H1 (cell line): ENCODE measurements around the gene ZNF528. TPM values are rescaled to one million over a fixed set of nuclear protein-coding genes. Genes with fewer than 3 reads are reported as not detected.
A peak's percentile ranks its signal among the peaks of the same experiment; 100 is the strongest.

Experiments used
- CTCF ChIA-PET: fragments of 300-600 bp; sonication (Branson Sonifier 250); formaldehyde crosslinking; loops from one replicate; lab custom pipeline; 2021; ENCODE audit not compliant: partially characterized antibody; lab: Charles Lee
- POLR2A ChIA-PET: fragments of 300-600 bp; sonication (Branson Sonifier 250); formaldehyde crosslinking; loops from one replicate; lab custom pipeline; 2021; ENCODE audit warnings: inconsistent platforms; ENCODE audit not compliant: partially characterized antibody; lab: Charles Lee
- DNase-seq, 2 experiments: peaks; one replicate each; pipeline versions ENCODE4 v3.0.0 to v3.0.0-alpha.2; 2010 to 2022; ENCODE audit warnings: low spot score in 2 of 2, low read depth in 1 of 2, mixed read lengths in 1 of 2
- FAIRE-seq: peaks from 2 replicates; lab custom pipeline; 2011; peaks lifted over from hg19 to GRCh38; lab: Jason Lieb, UNC
- H2AFZ ChIP-seq: 2 replicates; pipeline ENCODE4 v1.8.1; 2012; ENCODE audit warnings: low read length, inconsistent platforms
- H2AK5ac ChIP-seq: 2 replicates; pipeline ENCODE4 v1.6.1; 2013; ENCODE audit warnings: low read depth, low read length
- H2BK120ac ChIP-seq: replicated peaks from 2 replicates; pipeline ENCODE3; 2013; ENCODE audit warnings: low read depth, low read length, inconsistent platforms
- H2BK12ac ChIP-seq: 2 replicates; pipeline ENCODE4 v1.6.1; 2013; ENCODE audit warnings: low read depth, low read length
- H2BK15ac ChIP-seq: 2 replicates; pipeline ENCODE4 v1.6.1; 2013; ENCODE audit warnings: low read length
- H2BK20ac ChIP-seq: 2 replicates; pipeline ENCODE4 v1.6.1; 2013; ENCODE audit warnings: low read length
- H2BK5ac ChIP-seq: 2 replicates; pipeline ENCODE4 v1.6.1; 2013; ENCODE audit warnings: low read depth, low read length
- H3K14ac ChIP-seq: 2 replicates; pipeline ENCODE4 v1.6.1; 2013; ENCODE audit warnings: inconsistent platforms; ENCODE audit not compliant: insufficient read length
- H3K18ac ChIP-seq: 2 replicates; pipeline ENCODE4 v1.6.1; 2013; ENCODE audit warnings: low read length; ENCODE audit errors: extremely low read depth
- H3K23ac ChIP-seq: 2 replicates; pipeline ENCODE4 v1.6.1; 2013; ENCODE audit warnings: inconsistent platforms; ENCODE audit not compliant: insufficient read length
- H3K23me2 ChIP-seq: 2 replicates; pipeline ENCODE4 v1.6.1; 2013; ENCODE audit warnings: low read depth, low read length
- H3K27ac ChIP-seq: 2 replicates; pipeline ENCODE4 v1.6.1; 2011; ENCODE audit warnings: low read depth, low read length, inconsistent platforms
- H3K27me3 ChIP-seq, 4 experiments: replicated peaks in 1 of 4; 1 replicate in 1 of 4; 2 replicates in 3 of 4; pipeline versions ENCODE4 v1.6.1 to v1.8.1; 2011 to 2013; ENCODE audit warnings: low read length in 3 of 4, mild to moderate bottlenecking in 3 of 4, inconsistent platforms in 2 of 4, mixed read lengths in 2 of 4, moderate library complexity in 1 of 4; ENCODE audit not compliant: control insufficient read depth in 3 of 4, insufficient read depth in 3 of 4; ENCODE audit errors: extremely low read depth in 1 of 4
- H3K36me3 ChIP-seq, 4 experiments: 2 replicates each; pipeline versions ENCODE4 v1.6.1 to v1.8.1; 2011 to 2013; ENCODE audit warnings: mild to moderate bottlenecking in 4 of 4, low read length in 3 of 4, moderate library complexity in 2 of 4, control low read depth in 1 of 4, inconsistent platforms in 1 of 4; ENCODE audit not compliant: insufficient read depth in 4 of 4, control insufficient read depth in 2 of 4
- H3K4ac ChIP-seq: replicated peaks from 2 replicates; pipeline ENCODE3; 2013; ENCODE audit warnings: low read length, low read depth, mixed read lengths, inconsistent platforms; ENCODE audit not compliant: insufficient read length
- H3K4me1 ChIP-seq, 4 experiments: replicated peaks in 1 of 4; 1 replicate in 1 of 4; 2 replicates in 3 of 4; pipeline versions ENCODE4 v1.6.1 to v1.8.1; 2011 to 2013; ENCODE audit warnings: low read length in 3 of 4, inconsistent platforms in 2 of 4, mixed read lengths in 1 of 4; ENCODE audit not compliant: insufficient read depth in 4 of 4, control insufficient read depth in 3 of 4
- H3K4me2 ChIP-seq, 2 experiments: 2 replicates each; pipeline versions ENCODE4 v1.6.1 to v1.8.1; 2011 to 2013; ENCODE audit warnings: low read depth in 2 of 2, low read length in 2 of 2, control low read depth in 1 of 2, inconsistent platforms in 1 of 2, mild to moderate bottlenecking in 1 of 2; ENCODE audit not compliant: insufficient read depth in 1 of 2
- H3K4me3 ChIP-seq, 4 experiments: fragments of 200-600, 300-600 bp in 1 of 4; sonication (generic), shearing (Covaris generic), sonication (Bioruptor Twin) in 1 of 4; 2 replicates each; pipeline versions ENCODE4 v1.5.1 to v1.8.1; 2011 to 2016; ENCODE audit warnings: low read length in 4 of 4, low read depth in 3 of 4, control low read depth in 2 of 4, inconsistent platforms in 2 of 4, mild to moderate bottlenecking in 2 of 4, mixed read lengths in 1 of 4, moderate library complexity in 1 of 4; ENCODE audit not compliant: insufficient read depth in 2 of 4; ENCODE audit errors: extremely low read depth in 1 of 4
- H3K56ac ChIP-seq: replicated peaks from 2 replicates; pipeline ENCODE3; 2013; ENCODE audit warnings: low read depth, mild to moderate bottlenecking, mixed read lengths, low read length, inconsistent platforms; ENCODE audit not compliant: insufficient read length
- H3K79me1 ChIP-seq: 2 replicates; pipeline ENCODE4 v1.6.1; 2013; ENCODE audit warnings: low read depth, low read length, control low read depth
- H3K79me2 ChIP-seq, 2 experiments: 2 replicates each; pipeline versions ENCODE4 v1.6.1 to v1.8.1; 2012 to 2013; ENCODE audit warnings: low read length in 2 of 2, mild to moderate bottlenecking in 2 of 2, inconsistent platforms in 1 of 2; ENCODE audit not compliant: insufficient read depth in 2 of 2, control insufficient read depth in 1 of 2
- H3K9ac ChIP-seq, 4 experiments: replicated peaks in 1 of 4; 1 replicate in 1 of 4; 2 replicates in 3 of 4; pipeline versions ENCODE4 v1.6.1 to v1.8.1; 2011 to 2013; ENCODE audit warnings: low read depth in 3 of 4, low read length in 3 of 4, control low read depth in 2 of 4, mild to moderate bottlenecking in 2 of 4, moderate library complexity in 2 of 4, inconsistent platforms in 1 of 4; ENCODE audit errors: extremely low read depth in 1 of 4
- H3K9me3 ChIP-seq, 2 experiments: 2 replicates each; pipeline versions ENCODE4 v1.6.1 to v1.8.1; 2012 to 2013; ENCODE audit warnings: mild to moderate bottlenecking in 2 of 2, moderate library complexity in 2 of 2, control low read depth in 1 of 2, inconsistent platforms in 1 of 2, low read depth in 1 of 2, low read length in 1 of 2, mixed read lengths in 1 of 2; ENCODE audit not compliant: insufficient read depth in 2 of 2
- H4K20me1 ChIP-seq, 2 experiments: replicated peaks in 1 of 2; 2 replicates each; pipeline versions ENCODE3 to v1.8.1; 2011 to 2013; ENCODE audit warnings: inconsistent platforms in 2 of 2, low read length in 2 of 2, mild to moderate bottlenecking in 1 of 2; ENCODE audit not compliant: insufficient read depth in 2 of 2, control insufficient read depth in 1 of 2
- H4K5ac ChIP-seq: 2 replicates; pipeline ENCODE4 v1.6.1; 2013; ENCODE audit warnings: low read length, low read depth, mixed read lengths, inconsistent platforms; ENCODE audit not compliant: insufficient read length
- H4K8ac ChIP-seq: 2 replicates; pipeline ENCODE4 v1.8.0; 2013; ENCODE audit warnings: mild to moderate bottlenecking, moderate library complexity, low read length, inconsistent platforms; ENCODE audit not compliant: insufficient read depth; ENCODE audit errors: extremely low read depth
- H4K91ac ChIP-seq: replicated peaks from 2 replicates; pipeline ENCODE3; 2013; ENCODE audit warnings: low read length, mixed read lengths, inconsistent platforms; ENCODE audit not compliant: insufficient read length
- CHD1 ChIP-seq: IDR thresholded peaks from 2 replicates; pipeline ENCODE4 v1.6.1; 2012; ENCODE audit warnings: low read depth, low read length, improper control_type of control experiment
- MAFK ChIP-seq: IDR thresholded peaks from 2 replicates; pipeline ENCODE4 v1.6.1; 2012; ENCODE audit warnings: low read depth, mild to moderate bottlenecking, improper control_type of control experiment, low read length
- RFX5 ChIP-seq: IDR thresholded peaks from 2 replicates; pipeline ENCODE4 v1.6.1; 2011; ENCODE audit warnings: low read depth, low read length, improper control_type of control experiment, borderline replicate concordance
- RXRA ChIP-seq: IDR thresholded peaks from 2 replicates; pipeline ENCODE4 v1.6.1; 2011; ENCODE audit warnings: low read depth, mild to moderate bottlenecking, low read length, moderate library complexity; ENCODE audit not compliant: insufficient read depth
- SIRT6 ChIP-seq: IDR thresholded peaks from one replicate; pipeline ENCODE4 v1.7.1; 2012; ENCODE audit warnings: low read length, inconsistent platforms
- SP4 ChIP-seq: IDR thresholded peaks from 2 replicates; pipeline ENCODE4 v1.6.1; 2012; ENCODE audit warnings: low read length, inconsistent platforms
- TEAD4 ChIP-seq: IDR thresholded peaks from 2 replicates; pipeline ENCODE4 v1.6.1; 2012; ENCODE audit warnings: low read depth, low read length, inconsistent platforms, mixed read lengths
- YY1 ChIP-seq: IDR thresholded peaks from 2 replicates; pipeline ENCODE4 v1.6.1; 2011; ENCODE audit warnings: low read depth, mild to moderate bottlenecking, low read length
- WGBS, 2 experiments: shearing (Covaris generic) in 1 of 2; methylation state at CpG; one replicate each; pipeline versions ENCODE4 v1.1.6 to v1.1.7; 2013 to 2015; ENCODE audit warnings: low lambda C conversion rate in 2 of 2, mixed read lengths in 2 of 2, inconsistent platforms in 1 of 2, low coverage in 1 of 2, missing lambda C conversion rate in 1 of 2; ENCODE audit not compliant: insufficient replicate concordance in 2 of 2, insufficient coverage in 1 of 2, insufficient read length in 1 of 2; ENCODE audit errors: extremely low coverage in 1 of 2, missing lambda C conversion rate in 1 of 2; 5-methylcytosine and 5-hydroxymethylcytosine counted together
- polyA plus RNA-seq, 7 experiments: library from polyadenylated mRNA; depleted of rRNA in 3 of 7; stranded (reverse) in 5 of 7; unstranded in 2 of 7; fragments of >200 nt in 5 of 7; fragments of 200-250 nt in 2 of 7; gene quantifications; 1 replicate in 5 of 7; 2 replicates in 1 of 7; 4 replicates in 1 of 7; pipeline versions ENCODE4 v1.2.1 to v1.2.3, GENCODE V29; 2011 to 2013; ENCODE audit warnings: missing spikeins in 2 of 7, mixed read lengths in 2 of 7
- total RNA-seq: library from RNA; stranded (reverse); fragmentation: NEBNext Ultra II Directional; extraction: Animal tissue kit (Norgen Biotek cat#: 25700); gene quantifications from 2 replicates; pipeline ENCODE4 v1.2.1, GENCODE V29; 2021
- TF ChIP-seq, protein P1 (sequence below): IDR thresholded peaks from 2 replicates; pipeline ENCODE4 v1.6.1; 2011; ENCODE audit warnings: low read length, improper control_type of control experiment
- TF ChIP-seq, protein P2 (sequence below), 3 experiments: IDR thresholded peaks; 1 replicate in 2 of 3; 2 replicates in 1 of 3; pipeline versions ENCODE4 v1.5.1 to v1.6.1; 2011; ENCODE audit warnings: low read length in 3 of 3, mild to moderate bottlenecking in 3 of 3, inconsistent platforms in 2 of 3, low read depth in 1 of 3, moderate library complexity in 1 of 3; ENCODE audit not compliant: insufficient read depth in 1 of 3; ENCODE audit errors: control extremely low read depth in 1 of 3

Gene ZNF528
- total and polyA plus RNA-seq, 2 of the 8 experiments (the other 6 are each of a cell fraction or from before 2014, with no cell fraction given): 0.58 to 4.2 TPM

DNA sequence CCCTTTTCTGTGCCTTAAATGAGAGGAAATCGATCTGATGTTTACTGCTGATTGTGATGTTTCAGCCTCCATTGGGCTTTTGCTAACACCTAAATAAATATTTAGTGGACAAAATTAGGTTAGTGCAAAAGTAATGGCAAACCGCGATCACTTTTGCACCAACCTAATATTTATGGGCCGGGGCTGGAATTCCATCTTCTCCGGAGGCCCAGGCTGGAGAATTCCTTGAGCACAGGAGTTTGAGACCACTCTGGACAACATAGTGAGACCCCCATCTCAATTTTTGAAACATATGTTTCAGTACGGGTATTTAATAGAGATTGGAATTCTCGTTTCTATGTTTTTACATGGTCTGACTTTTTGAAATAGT lies 27.3 kb upstream of the ZNF528 start:
- Histone ChIP-seq H4K91ac (no peak overlapping the region), H2AFZ (peak overlapping the region; percentile 72; the same call in 1 of the 2 replicates), H3K79me2 (peaks cover 0 to 16% of the 10 kb centered on the region in 2 experiments; a peak in 3 of 4 replicates), H2AK5ac (no peak overlapping the region; the same call in 1 of the 2 replicates), H3K18ac (0 out of 2 replicates have a peak overlapping the region, but pooled peaks have one; percentile 83), H3K4ac (no peak overlapping the region), H2BK20ac (no peak overlapping the region), H3K23ac (no peak overlapping the region), H3K27me3 (no peaks in the 10 kb centered on the region), H2BK120ac (no peak overlapping the region), H3K79me1 (peaks cover 2% of the 10 kb centered on the region; the same call in 1 of the 2 replicates), H3K23me2 (peaks cover 5% of the 10 kb centered on the region; the same call in 1 of the 2 replicates), H3K27ac (peak overlapping the region; percentile 91; the same call in 1 of the 2 replicates), H3K4me2 (peak overlapping the region; percentile 79 to 88), H3K9ac (peak overlapping the region; percentile 82 to 98 (median 94)), H4K5ac (no peak overlapping the region), H3K14ac (no peak overlapping the region), H3K56ac (no peak overlapping the region), H2BK15ac (no peak overlapping the region), H2BK5ac (peak overlapping the region; percentile 95; the same call in 1 of the 2 replicates), H3K9me3 (peaks cover 19 to 30% of the 10 kb centered on the region in 2 experiments), H3K4me3 (peak overlapping the region; percentile 88 to 96 (median 91)), H4K20me1 (no peaks in the 10 kb centered on the region), H4K8ac (peak overlapping the region; percentile 92; the same call in 1 of the 2 replicates), H2BK12ac (peak overlapping the region; percentile 21; the same call in 1 of the 2 replicates), H3K4me1 (no peaks in the 10 kb centered on the region), H3K36me3 (peaks cover 2 to 43% (median 24%) of the 10 kb centered on the region in 4 experiments; a peak in 7 of 8 replicates)
- ChIA-PET POLR2A (interaction anchor here (0.9 to 1.4 kb wide), 6 partner anchors 9 to 289 kb away, joined by 3 to 6 read pairs (median 4); partner anchors contain the start of gene ZNF578), CTCF (interaction anchor here (0.8 to 1.0 kb wide), 2 partner anchors 15 to 94 kb away, joined by 3 to 4 read pairs; no protein-coding TSS in a partner anchor)
- no peak for FAIRE-seq
- WGBS, 2 experiments: 61% methylated on average over 7 of the region's 7 CpGs; no CpG with 5 or more reads in 1 of the 2 experiments
- no peak for DNase-seq
- TF ChIP-seq, protein P1, sequence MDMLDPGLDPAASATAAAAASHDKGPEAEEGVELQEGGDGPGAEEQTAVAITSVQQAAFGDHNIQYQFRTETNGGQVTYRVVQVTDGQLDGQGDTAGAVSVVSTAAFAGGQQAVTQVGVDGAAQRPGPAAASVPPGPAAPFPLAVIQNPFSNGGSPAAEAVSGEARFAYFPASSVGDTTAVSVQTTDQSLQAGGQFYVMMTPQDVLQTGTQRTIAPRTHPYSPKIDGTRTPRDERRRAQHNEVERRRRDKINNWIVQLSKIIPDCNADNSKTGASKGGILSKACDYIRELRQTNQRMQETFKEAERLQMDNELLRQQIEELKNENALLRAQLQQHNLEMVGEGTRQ: no peak
- TF ChIP-seq, protein P2, sequence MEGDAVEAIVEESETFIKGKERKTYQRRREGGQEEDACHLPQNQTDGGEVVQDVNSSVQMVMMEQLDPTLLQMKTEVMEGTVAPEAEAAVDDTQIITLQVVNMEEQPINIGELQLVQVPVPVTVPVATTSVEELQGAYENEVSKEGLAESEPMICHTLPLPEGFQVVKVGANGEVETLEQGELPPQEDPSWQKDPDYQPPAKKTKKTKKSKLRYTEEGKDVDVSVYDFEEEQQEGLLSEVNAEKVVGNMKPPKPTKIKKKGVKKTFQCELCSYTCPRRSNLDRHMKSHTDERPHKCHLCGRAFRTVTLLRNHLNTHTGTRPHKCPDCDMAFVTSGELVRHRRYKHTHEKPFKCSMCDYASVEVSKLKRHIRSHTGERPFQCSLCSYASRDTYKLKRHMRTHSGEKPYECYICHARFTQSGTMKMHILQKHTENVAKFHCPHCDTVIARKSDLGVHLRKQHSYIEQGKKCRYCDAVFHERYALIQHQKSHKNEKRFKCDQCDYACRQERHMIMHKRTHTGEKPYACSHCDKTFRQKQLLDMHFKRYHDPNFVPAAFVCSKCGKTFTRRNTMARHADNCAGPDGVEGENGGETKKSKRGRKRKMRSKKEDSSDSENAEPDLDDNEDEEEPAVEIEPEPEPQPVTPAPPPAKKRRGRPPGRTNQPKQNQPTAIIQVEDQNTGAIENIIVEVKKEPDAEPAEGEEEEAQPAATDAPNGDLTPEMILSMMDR (IDR thresholded peaks at IDR 0.05; ENCODE audit: control extremely low read depth in 1 of 3, insufficient read depth in 1 of 3, low read depth in 1 of 3, low read length in 3 of 3): no peak
- TF ChIP-seq MAFK: no peak
- no peak for TF ChIP-seq RXRA
- no peak for TF ChIP-seq SIRT6
- no peak for TF ChIP-seq SP4
- TF ChIP-seq CHD1: no peak
- no peak for TF ChIP-seq TEAD4
- TF ChIP-seq YY1: no peak
- TF ChIP-seq RFX5: no peak
